Measurements from ENCODE around the gene NUP188. TPM values are rescaled to one million over a fixed set of nuclear protein-coding genes. Genes with fewer than 3 reads are reported as not detected.

The NUP188 gene
- total RNA-seq, 1 donor from 2014 or later, result 40.4 TPM

DNA sequence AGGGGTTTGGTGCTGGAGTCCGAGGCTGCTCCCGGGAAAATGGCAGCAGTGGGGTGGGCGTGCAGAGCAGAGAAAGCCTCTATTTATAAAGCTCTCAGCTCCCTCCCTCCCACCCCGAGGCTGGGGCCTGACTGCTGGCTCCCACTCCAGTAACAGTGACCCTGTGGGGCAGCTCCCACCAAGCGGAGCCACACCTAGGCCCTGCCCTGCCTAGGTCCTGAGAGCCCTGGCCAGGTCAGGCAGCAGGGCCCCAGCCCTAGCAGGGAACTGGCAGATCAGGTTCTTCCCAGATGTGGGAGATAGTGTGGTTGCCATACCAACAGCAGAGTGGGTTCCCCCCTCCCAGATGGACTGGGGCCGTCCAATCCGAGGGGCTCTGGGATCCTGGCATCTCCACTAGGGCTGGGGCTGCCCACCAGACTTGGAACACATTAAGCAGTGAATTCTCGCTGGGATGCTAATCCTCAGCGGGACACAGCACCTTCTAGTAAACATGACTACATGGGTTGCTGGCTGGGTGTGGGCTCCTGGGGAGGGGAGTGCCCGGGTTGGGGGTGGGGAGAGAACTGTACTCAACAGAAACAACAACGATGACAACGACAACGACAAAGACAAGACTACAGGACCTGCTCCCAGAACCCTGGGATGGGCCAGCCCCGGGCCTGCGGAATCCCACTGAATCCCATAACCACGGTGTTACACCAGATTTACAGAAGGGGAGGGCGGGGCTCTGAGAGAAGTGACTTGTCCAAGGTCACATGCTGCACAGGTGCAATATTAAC, 79.1 kb downstream of the NUP188 start:
- Histone ChIP-seq H3K9ac (ENCODE audit: low read length) (no peak overlapping the region), H3K27ac (ENCODE audit: low read depth, low read length) (no peak overlapping the region), H3K4me1 (ENCODE audit: insufficient read depth, low read length) (peaks cover 22% of the 10 kb centered on the region), H3K36me3 (ENCODE audit: insufficient read depth, low read length) (no peaks in the 10 kb centered on the region), H3K79me2 (ENCODE audit: insufficient read depth, low read length) (peaks cover 31% of the 10 kb centered on the region), H3K4me2 (ENCODE audit: low read length) (peak overlapping the region; percentile 97), H3K9me3 (ENCODE audit: insufficient read depth, low read depth, low read length) (no peaks in the 10 kb centered on the region), H3K27me3 (ENCODE audit: insufficient read depth, low read length) (no peaks in the 10 kb centered on the region), H4K20me1 (ENCODE audit: insufficient read depth, low read length) (peaks cover 28% of the 10 kb centered on the region), H2AFZ (ENCODE audit: low read depth, low read length) (no peak overlapping the region), H3K4me3 (ENCODE audit: insufficient read depth, low read depth, low read length) (no peak overlapping the region)
- TF ChIP-seq, protein P1, sequence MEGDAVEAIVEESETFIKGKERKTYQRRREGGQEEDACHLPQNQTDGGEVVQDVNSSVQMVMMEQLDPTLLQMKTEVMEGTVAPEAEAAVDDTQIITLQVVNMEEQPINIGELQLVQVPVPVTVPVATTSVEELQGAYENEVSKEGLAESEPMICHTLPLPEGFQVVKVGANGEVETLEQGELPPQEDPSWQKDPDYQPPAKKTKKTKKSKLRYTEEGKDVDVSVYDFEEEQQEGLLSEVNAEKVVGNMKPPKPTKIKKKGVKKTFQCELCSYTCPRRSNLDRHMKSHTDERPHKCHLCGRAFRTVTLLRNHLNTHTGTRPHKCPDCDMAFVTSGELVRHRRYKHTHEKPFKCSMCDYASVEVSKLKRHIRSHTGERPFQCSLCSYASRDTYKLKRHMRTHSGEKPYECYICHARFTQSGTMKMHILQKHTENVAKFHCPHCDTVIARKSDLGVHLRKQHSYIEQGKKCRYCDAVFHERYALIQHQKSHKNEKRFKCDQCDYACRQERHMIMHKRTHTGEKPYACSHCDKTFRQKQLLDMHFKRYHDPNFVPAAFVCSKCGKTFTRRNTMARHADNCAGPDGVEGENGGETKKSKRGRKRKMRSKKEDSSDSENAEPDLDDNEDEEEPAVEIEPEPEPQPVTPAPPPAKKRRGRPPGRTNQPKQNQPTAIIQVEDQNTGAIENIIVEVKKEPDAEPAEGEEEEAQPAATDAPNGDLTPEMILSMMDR (IDR thresholded peaks at IDR 0.05; ENCODE audit: insufficient read depth, low read depth, low read length), result no peak
- Mint-ChIP-seq H3K4me1 (ENCODE audit: low read depth, unreplicated experiment) (peaks cover 15% of the 10 kb centered on the region), H3K36me3 (ENCODE audit: low read depth, unreplicated experiment) (peaks cover 4% of the 10 kb centered on the region), H3K27ac (ENCODE audit: unreplicated experiment) (no peak overlapping the region), H3K9me3 (ENCODE audit: unreplicated experiment) (no peaks in the 10 kb centered on the region), H3K4me3 (ENCODE audit: unreplicated experiment) (peak overlapping the region; percentile 86), H3K27me3 (ENCODE audit: low read depth, unreplicated experiment) (no peaks in the 10 kb centered on the region)
- no peak for FAIRE-seq
- no peak for DNase-seq (ENCODE audit: low read depth)

DNA sequence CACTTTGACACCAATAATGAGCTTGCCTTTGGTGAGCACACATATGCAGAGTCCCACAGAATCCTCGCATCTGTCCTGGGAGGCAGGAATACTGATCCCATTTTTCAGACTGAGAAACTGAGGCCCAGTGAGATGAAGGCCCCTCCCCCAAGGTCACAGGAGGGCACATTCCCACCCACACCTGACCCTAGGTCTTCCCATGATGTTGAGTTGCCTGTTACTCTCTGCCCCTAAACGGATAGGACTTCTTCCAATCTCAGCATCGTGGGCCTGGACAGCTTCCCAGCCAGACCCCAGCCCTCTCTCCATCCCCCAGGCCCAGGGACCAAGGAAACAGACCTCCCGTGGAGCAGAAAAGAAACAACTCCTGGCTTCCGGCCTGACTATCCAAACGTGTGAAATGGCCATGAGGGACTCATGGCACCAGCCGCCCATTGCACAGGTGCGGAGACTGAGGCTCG, 79.8 kb downstream of the NUP188 start:
- Mint-ChIP-seq H3K36me3 (ENCODE audit: low read depth, unreplicated experiment) (no peaks in the 10 kb centered on the region), H3K4me3 (ENCODE audit: unreplicated experiment) (peak overlapping the region; percentile 86), H3K9me3 (ENCODE audit: unreplicated experiment) (no peaks in the 10 kb centered on the region), H3K27me3 (ENCODE audit: low read depth, unreplicated experiment) (no peaks in the 10 kb centered on the region), H3K27ac (ENCODE audit: unreplicated experiment) (no peak overlapping the region), H3K4me1 (ENCODE audit: low read depth, unreplicated experiment) (peaks cover 11% of the 10 kb centered on the region)
- H3K9ac ChIP-seq (ENCODE audit: low read length), result peak overlapping the region; percentile 78
- peaks cover 22% of the 10 kb centered on the region for H3K4me1 ChIP-seq (ENCODE audit: insufficient read depth, low read length)
- no peaks in the 10 kb centered on the region for H3K36me3 ChIP-seq (ENCODE audit: insufficient read depth, low read length)
- peak overlapping the region; percentile 69 for H3K4me3 ChIP-seq (ENCODE audit: insufficient read depth, low read depth, low read length)
- H3K9me3 ChIP-seq (ENCODE audit: insufficient read depth, low read depth, low read length), result no peaks in the 10 kb centered on the region
- H3K79me2 ChIP-seq (ENCODE audit: insufficient read depth, low read length), result peaks cover 31% of the 10 kb centered on the region
- H2AFZ ChIP-seq (ENCODE audit: low read depth, low read length), result peak overlapping the region; percentile 83
- no peak overlapping the region for H3K27ac ChIP-seq (ENCODE audit: low read depth, low read length)
- DNase-seq (ENCODE audit: low read depth), result no peak
- no peaks in the 10 kb centered on the region for H3K27me3 ChIP-seq (ENCODE audit: insufficient read depth, low read length)
- H4K20me1 ChIP-seq (ENCODE audit: insufficient read depth, low read length), result peaks cover 24% of the 10 kb centered on the region
- H3K4me2 ChIP-seq (ENCODE audit: low read length), result peak overlapping the region; percentile 97
- FAIRE-seq, result no peak
- TF ChIP-seq, protein P1 (IDR thresholded peaks at IDR 0.05; ENCODE audit: insufficient read depth, low read depth, low read length), result no peak
- no peak for TF ChIP-seq EZH2 (IDR thresholded peaks at IDR 0.05; ENCODE audit: insufficient read depth, low read length)

DNA sequence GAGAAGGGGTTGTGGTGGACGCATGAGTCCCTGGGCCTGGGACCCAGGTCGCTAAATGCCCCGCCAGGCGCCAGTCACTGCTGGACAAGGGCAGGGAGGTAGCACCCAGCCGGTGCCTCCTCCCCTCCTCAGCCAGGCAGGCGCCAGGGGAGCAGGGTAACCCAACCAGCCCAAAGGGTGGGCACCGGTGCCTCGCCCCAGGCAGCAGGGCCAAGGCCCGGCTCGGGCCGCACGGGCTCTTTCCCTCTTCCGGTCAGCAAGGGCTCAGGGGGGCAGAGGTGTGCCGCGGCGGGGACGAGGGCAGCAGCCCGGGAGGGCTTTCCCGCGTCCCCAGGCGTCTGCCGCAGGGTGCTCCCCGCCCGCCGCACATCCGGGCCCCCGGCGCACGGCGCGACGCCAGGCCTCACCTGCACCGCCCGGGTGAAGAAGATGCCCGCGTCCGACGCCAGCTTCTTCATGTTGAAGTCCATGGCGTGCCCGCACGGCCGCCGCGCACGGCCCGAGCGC, 80.2 kb downstream of the NUP188 start:
- Histone ChIP-seq H3K27me3 (ENCODE audit: insufficient read depth, low read length) (no peaks in the 10 kb centered on the region), H3K36me3 (ENCODE audit: insufficient read depth, low read length) (no peaks in the 10 kb centered on the region), H4K20me1 (ENCODE audit: insufficient read depth, low read length) (peaks cover 19% of the 10 kb centered on the region), H3K79me2 (ENCODE audit: insufficient read depth, low read length) (peaks cover 30% of the 10 kb centered on the region), H3K4me2 (ENCODE audit: low read length) (peak overlapping the region; percentile 97), H3K9ac (ENCODE audit: low read length) (peak overlapping the region; percentile 78), H3K27ac (ENCODE audit: low read depth, low read length) (peak overlapping the region; percentile 12), H3K4me1 (ENCODE audit: insufficient read depth, low read length) (peaks cover 22% of the 10 kb centered on the region), H2AFZ (ENCODE audit: low read depth, low read length) (peak overlapping the region; percentile 83), H3K4me3 (ENCODE audit: insufficient read depth, low read depth, low read length) (peak overlapping the region; percentile 69), H3K9me3 (ENCODE audit: insufficient read depth, low read depth, low read length) (no peaks in the 10 kb centered on the region)
- H3K4me1 Mint-ChIP-seq (ENCODE audit: low read depth, unreplicated experiment), result peaks cover 8% of the 10 kb centered on the region
- no peaks in the 10 kb centered on the region for H3K36me3 Mint-ChIP-seq (ENCODE audit: low read depth, unreplicated experiment)
- H3K27me3 Mint-ChIP-seq (ENCODE audit: low read depth, unreplicated experiment), result no peaks in the 10 kb centered on the region
- TF ChIP-seq EZH2 (IDR thresholded peaks at IDR 0.05; ENCODE audit: insufficient read depth, low read length), result no peak
- TF ChIP-seq, protein P1 (IDR thresholded peaks at IDR 0.05; ENCODE audit: insufficient read depth, low read depth, low read length), result no peak
- FAIRE-seq (no peak), DNase-seq (ENCODE audit: low read depth) (no peak)
- H3K27ac Mint-ChIP-seq (ENCODE audit: unreplicated experiment), result no peak overlapping the region
- H3K4me3 Mint-ChIP-seq (ENCODE audit: unreplicated experiment), result peak overlapping the region; percentile 86
- H3K9me3 Mint-ChIP-seq (ENCODE audit: unreplicated experiment), result no peaks in the 10 kb centered on the region
